ENCODE data around the gene MMS19.
"Not testable (repeated sequence)": the region's sequence is repeated elsewhere in the genome, so short reads cannot be mapped to it uniquely, and the experiment has no call there.

Gene MMS19

DNA sequence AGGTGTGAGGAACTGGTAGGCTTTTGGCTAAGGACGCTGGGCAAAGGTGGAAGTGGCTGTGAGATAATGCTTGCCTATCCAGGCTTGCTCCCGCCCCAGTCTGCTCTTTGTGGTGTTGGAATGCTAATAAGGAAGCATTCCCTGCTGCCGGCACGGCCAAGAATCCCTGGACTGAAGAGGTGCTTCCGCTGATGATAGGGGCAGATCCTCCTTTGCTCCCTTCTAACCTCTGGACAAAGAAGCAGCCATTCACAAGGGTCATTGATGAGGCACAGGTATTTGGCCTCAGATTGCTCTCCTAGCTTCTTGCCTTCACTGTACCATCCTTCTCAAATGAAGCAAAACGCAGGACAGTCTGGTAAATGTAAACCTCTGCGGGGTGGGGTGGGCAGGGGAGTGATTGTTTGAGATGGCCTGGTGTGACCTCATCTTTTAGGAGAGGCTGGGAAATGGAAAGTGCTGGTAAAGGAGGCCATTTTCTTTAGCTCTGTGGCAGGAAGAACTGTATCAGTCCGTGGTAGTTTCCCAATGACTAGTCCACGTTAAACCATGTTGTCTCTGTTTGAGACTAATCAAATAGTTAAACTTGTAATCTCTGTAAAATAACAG is 70.5 kb downstream of the MMS19 start:
- DNase-seq (ENCODE audit: low read depth in 2 of 2): no peak

DNA sequence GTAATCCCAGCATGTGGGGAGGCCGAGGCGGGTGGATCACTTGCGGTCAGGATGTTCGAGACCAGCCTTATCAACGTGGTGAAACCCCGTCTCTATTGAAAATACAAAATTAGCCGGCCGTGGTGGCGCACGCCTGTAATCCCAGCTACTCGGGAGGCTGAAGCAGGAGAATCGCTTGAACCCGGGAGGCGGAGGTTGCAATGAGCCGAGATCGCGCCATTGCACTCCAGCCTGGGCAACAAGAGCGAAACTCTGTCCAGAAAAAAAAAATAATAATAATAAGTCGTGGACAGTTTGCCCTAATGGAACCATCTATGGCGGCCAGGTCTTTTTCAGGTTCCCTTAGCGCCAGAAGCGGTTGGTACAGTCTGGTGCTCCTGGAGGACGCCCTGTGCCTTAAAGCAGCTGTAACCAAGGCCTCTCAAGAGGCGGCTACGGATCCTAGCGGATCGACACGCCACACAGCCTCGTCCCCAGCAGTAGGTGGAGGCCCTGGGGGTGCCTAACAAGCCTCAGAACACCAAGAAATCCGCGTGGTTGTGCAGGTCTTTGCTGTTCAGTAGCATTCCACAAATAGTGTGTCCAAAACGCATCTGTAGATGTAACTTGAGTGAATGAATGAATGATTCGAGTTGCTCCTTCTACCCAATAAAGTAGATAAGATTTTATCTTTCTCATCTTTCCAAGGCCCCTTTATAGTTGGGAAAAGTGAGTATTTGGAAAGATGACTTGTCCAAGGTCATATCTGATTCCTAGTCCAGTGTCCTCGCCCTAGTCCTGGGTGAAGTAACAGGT is 71.2 kb downstream of the MMS19 start:
- DNase-seq (ENCODE audit: low read depth in 2 of 2): no peak

DNA sequence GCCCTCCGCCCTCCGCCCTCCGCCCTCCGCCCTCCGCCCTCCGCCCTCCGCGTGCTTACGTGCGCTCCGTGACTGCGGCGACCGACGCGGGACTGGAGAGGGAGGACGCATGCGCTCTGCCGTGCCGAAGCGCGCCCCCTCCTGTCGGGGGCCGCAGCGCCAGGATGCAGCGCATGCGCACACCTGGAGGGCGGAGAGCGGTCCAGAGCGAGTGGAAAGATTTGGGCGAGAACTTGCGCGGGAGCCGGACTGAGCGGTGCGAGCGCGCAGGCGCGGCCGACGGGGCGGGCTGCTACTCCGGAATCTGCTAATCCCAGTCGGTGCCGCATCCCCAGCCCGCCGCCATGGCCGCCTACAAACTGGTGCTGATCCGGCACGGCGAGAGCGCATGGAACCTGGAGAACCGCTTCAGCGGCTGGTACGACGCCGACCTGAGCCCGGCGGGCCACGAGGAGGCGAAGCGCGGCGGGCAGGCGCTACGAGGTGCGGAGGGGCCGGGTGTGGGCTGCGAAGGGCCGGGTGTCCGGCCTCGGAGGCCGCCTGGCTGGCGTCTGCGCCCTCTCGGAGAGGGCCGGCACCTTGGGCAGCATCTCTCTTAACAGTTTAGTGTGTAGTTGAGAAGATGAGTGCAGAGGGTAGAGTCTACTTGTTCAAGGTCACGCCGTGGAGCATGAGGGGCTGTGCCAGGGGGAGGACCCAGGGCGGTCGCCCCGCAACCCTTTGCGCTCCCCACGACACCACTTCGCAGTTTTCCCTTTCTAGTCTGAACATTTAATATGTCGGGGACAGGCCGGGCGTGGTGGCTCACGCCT is 72.1 kb downstream of the MMS19 start, which contains the start of gene PGAM1:
TSS of gene PGAM1 (plus strand) at position 228 of the 812 bp plus-strand sequence. CDS start at position 345, 117 bp downstream.
- peak; percentile 87 to 90 for DNase-seq (ENCODE audit: low read depth in 2 of 2)

DNA sequence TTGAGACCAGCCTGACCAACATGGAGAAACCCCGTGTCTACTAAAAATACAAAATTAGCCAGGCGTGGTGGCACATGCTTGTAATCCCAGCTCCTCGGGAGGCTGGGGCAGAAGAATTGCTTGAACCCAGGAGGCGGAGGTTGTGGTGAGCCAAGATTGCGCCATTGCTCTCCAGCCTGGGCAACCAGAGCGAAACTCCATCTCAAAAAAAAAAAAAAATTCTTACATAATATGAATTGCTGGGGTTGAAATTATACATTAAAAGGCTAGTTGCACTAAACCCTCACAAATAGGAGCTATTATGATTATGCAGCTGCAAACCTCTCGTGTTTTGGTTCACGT is 74.5 kb downstream of the MMS19 start:
- not testable (repeated sequence) for DNase-seq (ENCODE audit: low read depth in 2 of 2)

DNA sequence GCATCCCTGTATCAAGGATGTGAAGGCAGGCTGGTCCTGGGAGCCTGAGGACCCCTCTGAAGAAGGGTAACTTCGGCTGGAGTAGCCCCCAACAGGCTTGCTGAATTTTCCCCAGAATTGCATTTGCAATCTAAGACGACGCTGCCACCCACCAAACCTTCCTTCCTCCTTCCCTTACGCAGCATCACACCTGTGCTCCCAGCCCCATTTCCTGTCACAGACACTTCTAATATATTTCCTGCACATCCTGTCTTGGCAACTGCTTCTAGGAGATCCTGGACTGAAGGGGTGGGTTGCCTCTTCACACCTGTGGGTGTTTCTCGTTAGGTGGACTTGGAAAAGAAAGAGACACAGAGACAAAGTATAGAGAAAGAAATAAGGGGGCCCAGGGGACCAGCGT is 81.7 kb downstream of the MMS19 start:
- no peak for DNase-seq (ENCODE audit: low read depth in 2 of 2)

DNA sequence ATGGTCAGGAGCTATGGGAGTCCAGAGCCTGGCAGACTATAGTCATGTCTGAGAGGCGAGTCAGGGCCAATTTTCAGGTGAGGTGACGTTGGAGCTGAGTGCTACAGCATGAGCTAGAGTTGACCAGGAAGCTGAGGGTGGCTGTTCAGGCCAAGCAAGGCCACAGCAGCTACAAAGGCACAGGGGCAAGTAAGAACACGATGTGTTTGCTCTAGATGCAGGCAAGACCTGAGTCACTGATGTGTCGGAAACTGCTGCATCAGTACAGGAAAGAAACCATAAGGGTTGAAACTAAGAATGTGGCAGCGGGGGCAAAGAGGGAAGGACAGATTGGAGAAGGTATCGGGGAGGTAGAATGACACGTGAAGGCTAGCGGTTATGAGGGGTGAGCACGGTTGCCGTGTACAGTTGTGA is 85.3 kb downstream of the MMS19 start:
- DNase-seq (ENCODE audit: low read depth in 2 of 2): no peak

DNA sequence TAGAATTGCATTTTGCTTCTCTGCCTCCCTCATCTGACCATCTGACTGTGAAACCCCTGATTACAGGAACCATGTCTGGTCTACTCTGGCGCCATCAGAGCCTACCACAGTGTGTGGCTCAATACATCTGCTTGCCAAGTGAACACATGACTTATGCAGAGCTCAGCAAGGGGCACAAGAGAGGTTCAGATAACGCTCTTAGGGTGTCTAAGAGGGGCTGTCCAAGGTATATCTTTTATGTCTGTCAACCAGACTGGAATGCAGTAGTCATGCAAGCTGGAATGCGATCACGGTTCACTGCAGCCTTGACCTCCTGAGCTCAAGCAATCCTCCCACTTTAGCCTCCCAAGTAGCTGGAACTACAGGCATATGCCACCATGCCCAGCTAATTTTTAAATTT is 86.8 kb downstream of the MMS19 start:
- DNase-seq (ENCODE audit: low read depth in 2 of 2): no peak

DNA sequence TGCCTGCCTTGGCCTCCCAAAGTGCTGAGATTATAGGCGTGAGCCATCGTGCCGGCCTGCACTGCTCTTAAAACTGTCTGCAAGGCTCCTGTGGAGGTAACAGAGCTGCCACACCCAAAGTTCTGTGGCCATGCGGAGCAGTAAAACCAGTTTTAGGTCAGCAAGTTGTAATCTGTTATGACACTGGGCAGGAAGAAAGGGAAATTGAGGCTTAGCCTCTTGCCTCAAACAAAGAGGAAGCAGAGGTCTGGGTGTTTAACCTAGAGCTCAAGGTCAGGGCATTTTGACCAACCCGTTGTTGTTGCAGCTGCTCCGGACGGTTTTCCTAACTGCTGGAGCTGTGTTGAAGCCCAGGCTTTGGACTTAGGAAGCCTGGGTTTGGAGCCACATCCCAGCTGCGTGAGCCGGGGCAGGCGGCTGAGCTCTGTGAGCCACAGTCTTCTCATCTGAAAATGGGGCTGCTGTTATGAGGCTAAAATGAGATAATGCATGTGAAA is 89.7 kb downstream of the MMS19 start:
- DNase-seq (ENCODE audit: low read depth in 2 of 2): no peak
